ENCODE data around the gene SF3A1.
"Not testable (repeated sequence)": the region's sequence is repeated elsewhere in the genome, so short reads cannot be mapped to it uniquely, and the experiment has no call there.

GRCh38 chr22:30401024-30401423, 44.3 kb upstream of the SF3A1 start:
- not testable (repeated sequence) for TF ChIP-seq ZBTB33 (CRISPR knock-in tag; IDR thresholded peaks at IDR 0.05); SRSF1 (IDR thresholded peaks at IDR 0.05; ENCODE audit: low read depth, low read length); RFX5 (IDR thresholded peaks at IDR 0.05; ENCODE audit: low read depth, low read length); PPARD (CRISPR knock-in tag; IDR thresholded peaks at IDR 0.05); HDAC6 (IDR thresholded peaks at IDR 0.05; ENCODE audit: low read depth, low read length); POLR2AphosphoS5 (IDR thresholded peaks at IDR 0.05; ENCODE audit: control insufficient read depth, insufficient read depth, low read depth, low read length); RBM39 (optimal IDR thresholded peaks at IDR 0.05; ENCODE audit: low read depth, low read length); BCL6 (CRISPR knock-in tag; IDR thresholded peaks at IDR 0.05); BRCA1 (IDR thresholded peaks at IDR 0.05); BRCA1 (CRISPR knock-in tag; IDR thresholded peaks at IDR 0.05); SMARCB1 (IDR thresholded peaks at IDR 0.05; ENCODE audit: insufficient read length, low read depth); IRF2 (CRISPR knock-in tag; IDR thresholded peaks at IDR 0.05)

All from K562 (cell line).